GM12801 (cell line): ENCODE measurements around the gene C6orf118.

Source experiments
- CTCF ChIP-seq: IDR thresholded peaks from one replicate; pipeline ENCODE4 v1.5.1; 2011; ENCODE audit warnings: control low read depth; ENCODE audit not compliant: insufficient read length; ENCODE audit errors: extremely low read depth

Gene C6orf118

GRCh38 chr6:165272585-165272984 lies 36.8 kb downstream of the C6orf118 start:
- TF ChIP-seq CTCF, result no peak

- TF ChIP-seq CTCF, result no peak
Observed at GRCh38 chr6:165268987-165269386, 40.4 kb downstream of the C6orf118 start.

GRCh38 chr6:165266621-165267020 lies 42.8 kb downstream of the C6orf118 start:
- TF ChIP-seq CTCF, result no peak

- no peak for TF ChIP-seq CTCF
Observed at GRCh38 chr6:165266191-165266590, 43.2 kb downstream of the C6orf118 start.

GRCh38 chr6:165260462-165260861 lies 48.9 kb downstream of the C6orf118 start:
- TF ChIP-seq CTCF, result no peak

GRCh38 chr6:165249808-165250207 lies 59.6 kb downstream of the C6orf118 start:
- TF ChIP-seq CTCF, result no peak

- no peak for TF ChIP-seq CTCF
Observed at GRCh38 chr6:165245701-165246100, 63.7 kb downstream of the C6orf118 start.

GRCh38 chr6:165245287-165245686 lies 64.1 kb downstream of the C6orf118 start:
- TF ChIP-seq CTCF, result no peak
